HG03354 (cell line): ENCODE results near the gene PTTG2.

Experiments used
- ATAC-seq: cut with Tn5 transposase; IDR thresholded peaks from one replicate; pipeline ENCODE4 v1.9.1; 2021; ENCODE audit warnings: mild to moderate bottlenecking; ENCODE audit not compliant: unreplicated experiment, poor library complexity, severe bottlenecking

Gene PTTG2

DNA sequence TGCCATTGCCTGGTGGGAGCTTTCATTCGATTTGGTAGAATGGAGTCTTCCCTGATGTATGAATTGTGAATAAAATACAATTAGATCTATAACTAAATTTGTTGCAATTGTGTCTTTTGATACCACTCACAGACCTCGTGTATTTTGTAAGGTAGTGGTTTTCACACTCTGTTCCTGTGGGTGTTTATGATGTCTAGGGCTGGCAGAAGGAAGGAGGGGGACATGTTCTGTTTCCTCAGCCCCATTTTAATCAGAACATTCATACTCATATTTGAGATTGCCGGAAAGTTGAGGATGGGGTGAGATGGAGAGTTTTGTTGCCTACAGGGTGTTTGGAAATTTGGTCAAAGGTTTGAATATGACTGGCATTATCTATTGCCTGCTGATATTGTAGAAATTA lies 42.9 kb downstream of the PTTG2 start:
- ATAC-seq, result no peak

DNA sequence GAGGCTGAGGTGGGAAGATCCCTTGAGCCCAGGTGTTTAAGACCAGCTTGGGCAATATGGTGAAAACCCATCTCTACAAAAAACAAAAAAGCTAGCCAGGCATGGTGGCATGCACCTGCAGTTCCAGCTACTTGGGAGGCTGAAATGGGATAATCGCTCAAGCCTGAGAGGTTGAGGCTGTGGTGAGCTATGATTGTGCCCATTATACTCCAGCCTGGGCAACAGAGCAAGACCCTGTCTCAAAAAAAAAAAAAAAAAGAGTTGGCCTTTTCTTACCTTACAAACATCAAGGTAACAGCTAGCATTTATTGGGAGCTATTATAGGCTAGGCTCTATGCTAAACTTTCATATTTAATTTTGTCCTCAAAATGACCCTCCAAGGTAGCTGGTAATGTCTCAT lies 43.4 kb downstream of the PTTG2 start:
- ATAC-seq, result no peak

DNA sequence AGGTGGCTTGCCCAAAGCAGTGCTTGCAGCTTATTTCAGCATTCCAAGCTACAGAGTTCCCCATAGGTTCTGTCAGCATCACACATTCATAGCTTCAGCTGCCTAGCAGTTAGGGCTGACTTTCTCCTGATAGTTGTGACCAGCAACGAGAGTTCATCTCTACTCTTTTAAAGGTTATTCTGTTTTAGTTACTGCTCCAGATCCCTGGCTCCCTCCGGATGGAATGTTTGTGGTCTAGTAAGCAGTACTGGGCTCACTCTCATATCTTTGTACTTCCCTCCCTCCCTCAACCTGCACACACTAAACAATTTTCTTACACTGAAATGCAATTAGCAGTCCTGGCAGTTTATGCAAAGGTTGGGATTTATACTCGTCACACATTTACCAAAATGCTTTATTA lies 43.9 kb downstream of the PTTG2 start:
- ATAC-seq, result no peak

DNA sequence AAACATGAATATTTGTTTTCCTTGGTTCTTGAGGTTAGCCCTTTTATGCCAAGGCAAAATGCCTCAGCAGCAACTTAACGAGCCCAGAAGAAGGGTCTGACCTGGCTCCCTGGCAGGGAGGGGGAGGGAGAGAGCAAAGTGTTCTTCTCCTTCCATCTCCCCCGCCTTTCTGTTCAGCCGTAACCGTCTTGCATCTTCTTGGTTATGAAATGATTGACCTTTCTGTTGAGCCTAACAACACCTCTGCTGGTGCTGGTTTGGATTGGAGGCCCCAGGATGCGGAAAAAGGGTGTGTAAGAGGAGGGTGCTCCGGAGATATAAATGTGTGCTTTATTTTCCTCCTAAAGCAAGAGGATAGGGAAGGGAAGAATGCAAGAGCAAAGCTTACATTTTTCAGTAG lies 44.7 kb downstream of the PTTG2 start:
- ATAC-seq, result no peak

DNA sequence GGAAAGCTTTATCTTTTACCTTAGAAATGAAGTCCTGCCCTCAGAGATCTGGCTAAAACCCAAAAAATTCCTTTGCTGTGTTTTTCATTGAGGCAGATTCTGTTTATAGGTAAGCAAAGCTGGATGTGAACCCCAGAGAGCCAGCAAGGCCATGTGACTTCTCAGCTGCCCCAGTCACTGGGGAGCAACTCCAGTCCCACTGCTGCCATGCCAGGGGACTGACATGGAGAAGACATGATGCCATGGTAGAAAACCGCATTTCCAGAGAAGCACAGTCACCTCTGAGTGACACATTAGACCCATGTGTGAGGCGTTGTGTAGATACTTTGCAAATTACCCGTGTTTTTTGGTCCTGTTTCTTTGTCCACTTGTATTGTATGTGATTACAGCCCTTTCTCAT lies 45.4 kb downstream of the PTTG2 start:
- ATAC-seq, result no peak

DNA sequence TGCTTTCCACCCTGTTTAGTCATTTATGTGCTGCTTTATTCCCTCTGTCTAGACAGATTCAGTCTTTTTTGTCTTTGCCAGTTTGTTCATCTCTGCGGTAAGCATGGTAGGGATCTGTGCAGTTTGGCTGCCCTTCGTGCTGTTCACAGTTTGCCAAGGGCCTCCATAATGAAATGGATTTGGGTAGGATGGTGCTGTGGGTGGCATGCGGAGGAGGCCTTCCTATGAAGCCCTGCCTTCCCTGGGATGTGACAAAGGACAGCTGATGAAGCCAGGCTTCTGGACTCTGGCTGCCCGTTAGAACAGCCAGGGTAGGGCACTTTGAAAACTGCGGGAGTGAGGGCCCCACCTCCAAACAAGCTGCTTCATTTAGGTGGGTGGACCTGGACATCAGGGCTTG lies 47.4 kb downstream of the PTTG2 start:
- ATAC-seq, result no peak

DNA sequence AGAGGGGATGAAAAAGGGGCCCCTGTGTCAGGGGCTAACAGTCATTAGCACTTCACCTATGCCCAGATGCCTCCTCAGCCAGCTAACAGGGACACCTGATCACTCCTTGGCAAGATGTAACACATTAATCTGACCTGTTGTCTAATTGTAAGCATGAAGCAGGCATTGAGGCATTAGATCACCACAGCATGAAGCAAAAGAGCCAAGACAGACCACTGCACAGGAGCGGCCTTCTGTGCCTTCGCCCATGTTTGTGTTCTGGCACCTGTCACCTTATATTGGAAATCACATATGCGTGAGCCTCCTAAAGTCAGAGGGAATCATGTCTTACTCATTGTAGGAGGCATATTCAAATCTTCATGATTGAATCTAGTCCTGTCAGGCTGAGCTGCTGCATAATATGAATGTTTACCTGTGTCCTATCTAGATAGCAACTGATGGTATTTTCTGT lies 48.4 kb downstream of the PTTG2 start:
- no peak for ATAC-seq

DNA sequence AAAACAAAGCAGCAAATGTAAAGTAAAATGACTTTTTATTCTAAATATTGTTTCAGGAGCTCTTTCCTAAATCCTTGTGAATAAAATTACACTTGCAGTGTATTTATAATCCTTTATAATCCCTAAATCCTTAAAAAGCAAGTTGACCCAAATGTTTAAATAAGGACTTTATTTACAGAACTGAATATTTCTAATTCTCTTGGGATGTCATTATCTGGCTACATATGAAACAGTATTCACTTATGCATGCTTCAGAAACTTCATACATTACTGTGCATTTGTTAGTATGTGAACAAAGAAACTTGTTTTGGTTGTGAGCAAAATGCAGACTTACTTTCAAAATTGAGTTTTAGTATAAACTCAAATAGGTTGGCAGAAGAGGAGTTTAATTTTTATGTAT lies 49.2 kb downstream of the PTTG2 start:
- ATAC-seq, result no peak

DNA sequence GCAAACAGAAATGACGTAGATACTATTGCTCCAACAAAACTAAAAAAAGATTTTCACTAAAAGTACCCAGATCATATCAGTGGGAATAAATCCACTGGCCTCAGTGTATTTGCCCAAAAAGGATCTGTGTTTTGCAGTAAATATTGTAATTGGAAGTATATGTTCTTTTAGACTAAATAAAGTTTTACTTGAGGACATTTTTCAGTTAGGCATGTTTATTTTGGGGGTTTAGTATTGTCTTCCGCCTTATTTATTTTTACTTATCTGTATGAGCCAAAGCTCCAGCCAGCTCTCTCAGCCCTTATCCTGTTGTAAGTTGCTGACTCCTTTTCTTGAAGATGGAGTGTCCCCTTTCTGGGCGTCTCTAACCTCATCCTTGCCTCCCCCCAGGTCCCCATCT lies 49.8 kb downstream of the PTTG2 start:
- ATAC-seq, result no peak
